ENCODE results near the gene DPH6.
"Not testable (repeated sequence)": the region's sequence is repeated elsewhere in the genome, so short reads cannot be mapped to it uniquely, and the experiment has no call there.

Gene DPH6

GRCh38 chr15:35431281-35431680, 114.7 kb downstream of the DPH6 start:
- no peak for DNase-seq

- no peak for DNase-seq
Observed at GRCh38 chr15:35430301-35430700, 115.7 kb downstream of the DPH6 start.

GRCh38 chr15:35427496-35427895, 118.5 kb downstream of the DPH6 start:
- DNase-seq, result no peak

- no peak for DNase-seq
Observed at GRCh38 chr15:35427091-35427490, 118.9 kb downstream of the DPH6 start.

GRCh38 chr15:35410775-35411174, 135.2 kb downstream of the DPH6 start:
- DNase-seq, result no peak

GRCh38 chr15:35399901-35400300, 146.1 kb downstream of the DPH6 start:
- DNase-seq, result no peak

GRCh38 chr15:35397027-35397426, 148.9 kb downstream of the DPH6 start:
- no peak for DNase-seq

GRCh38 chr15:35394416-35394815, 151.5 kb downstream of the DPH6 start:
- no peak for DNase-seq

- DNase-seq, result no peak
Observed at GRCh38 chr15:35393398-35393797, 152.6 kb downstream of the DPH6 start.

GRCh38 chr15:35391408-35391984, 154.5 kb downstream of the DPH6 start:
- DNase-seq, result not testable (repeated sequence)

GRCh38 chr15:35383506-35383905, 162.5 kb downstream of the DPH6 start:
- no peak for DNase-seq

GRCh38 chr15:35381328-35381727, 164.6 kb downstream of the DPH6 start:
- no peak for DNase-seq

- DNase-seq, result no peak
Observed at GRCh38 chr15:35379972-35380371, 166.0 kb downstream of the DPH6 start.

- DNase-seq, result not testable (repeated sequence)
Observed at GRCh38 chr15:35378454-35378853, 167.5 kb downstream of the DPH6 start.

- DNase-seq, result no peak
Observed at GRCh38 chr15:35376707-35377106, 169.3 kb downstream of the DPH6 start.

GRCh38 chr15:35374661-35375060, 171.3 kb downstream of the DPH6 start:
- no peak for DNase-seq

- DNase-seq, result no peak
Observed at GRCh38 chr15:35362195-35362829, 183.7 kb downstream of the DPH6 start.

GRCh38 chr15:35358824-35359223, 187.1 kb downstream of the DPH6 start:
- DNase-seq, result peak; percentile 69

GRCh38 chr15:35351059-35351458, 194.9 kb downstream of the DPH6 start:
- DNase-seq, result no peak

GRCh38 chr15:35349916-35350315, 196.0 kb downstream of the DPH6 start:
- no peak for DNase-seq

- DNase-seq, result no peak
Observed at GRCh38 chr15:35330916-35331315, 215.0 kb downstream of the DPH6 start.

GRCh38 chr15:35330048-35330695, 215.8 kb downstream of the DPH6 start:
- no peak for DNase-seq

- DNase-seq, result no peak
Observed at GRCh38 chr15:35329521-35329961, 216.4 kb downstream of the DPH6 start.

GRCh38 chr15:35328836-35329235, 217.1 kb downstream of the DPH6 start:
- not testable (repeated sequence) for DNase-seq

All from DMS53 (cell line).